NCI-H146 (cell line): ENCODE results near the gene GPR137.

Experiments used
- DNase-seq: peaks from one replicate; lab custom pipeline; 2025; lab: John Stamatoyannopoulos, UW

GPR137 gene

DNA sequence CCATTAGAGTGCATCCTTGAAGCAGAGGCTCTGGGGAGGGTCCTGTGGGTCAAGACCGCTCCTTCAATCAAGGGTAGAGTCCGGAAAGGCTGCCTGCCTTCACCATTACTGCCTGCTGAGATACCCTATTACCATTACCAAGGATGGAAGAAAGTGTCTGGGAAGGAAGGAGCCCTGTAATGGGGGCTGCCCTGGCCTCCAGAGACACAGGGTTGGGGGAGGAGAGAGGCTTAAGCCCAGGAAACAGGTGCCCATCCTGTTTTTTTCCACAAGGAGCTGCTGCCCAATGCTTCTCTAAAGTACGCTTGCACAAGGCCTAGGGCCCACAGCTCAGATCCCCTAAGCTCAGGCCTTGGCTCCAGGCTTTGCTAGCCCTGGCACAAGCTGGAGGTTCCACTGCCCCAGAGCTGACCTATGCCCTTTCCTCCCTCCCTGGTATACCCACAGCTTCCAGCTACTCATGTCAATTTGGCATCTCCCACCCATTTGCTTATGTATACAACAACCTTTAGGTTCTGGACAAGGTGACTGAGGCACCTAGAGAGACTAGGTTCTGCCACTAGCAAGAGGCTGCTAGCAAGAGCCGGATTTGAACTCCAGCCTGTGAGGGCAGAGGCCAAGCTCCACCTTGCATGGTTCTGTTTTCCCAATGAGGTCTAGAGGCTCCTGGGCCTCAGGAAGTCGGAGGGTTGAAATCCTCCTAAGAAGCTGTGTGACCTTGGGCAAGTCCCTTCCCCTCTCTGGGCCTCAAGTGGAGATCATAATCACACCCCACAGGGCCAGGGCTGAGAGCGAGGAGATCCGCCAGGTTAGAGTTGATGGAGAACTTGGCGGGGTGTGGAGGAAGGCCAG lies 35.9 kb upstream of the GPR137 start:
- no peak for DNase-seq

DNA sequence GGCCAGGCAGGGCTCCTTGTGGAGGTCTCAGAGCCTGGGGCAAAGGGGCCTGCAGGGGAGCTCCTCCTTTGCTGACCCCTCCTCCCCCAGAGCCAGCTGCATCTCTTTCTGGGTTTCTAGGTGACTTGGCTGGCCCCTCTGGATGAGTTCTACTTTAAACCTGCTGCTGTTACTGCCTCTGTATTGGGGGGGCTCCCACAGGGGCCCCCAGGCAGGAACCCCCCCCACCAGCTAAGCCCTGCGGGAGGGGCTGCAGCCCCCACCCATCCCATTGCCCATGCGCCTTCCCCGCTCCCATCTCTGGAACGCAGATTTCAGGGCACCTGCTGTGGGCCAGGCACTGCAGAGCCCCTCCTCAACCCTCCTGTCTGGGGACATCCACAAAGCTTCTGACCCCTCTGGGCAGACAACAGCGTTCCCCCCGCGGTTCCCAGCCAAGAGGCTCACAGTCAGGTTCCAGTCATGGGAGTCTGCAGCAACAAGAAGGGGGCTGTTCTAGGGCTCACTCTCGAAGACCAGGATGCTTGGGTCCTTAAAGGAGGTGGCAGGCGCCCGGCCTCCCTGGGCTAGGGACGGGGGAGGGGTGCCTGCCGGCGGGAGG lies 35.1 kb upstream of the GPR137 start:
- no peak for DNase-seq

DNA sequence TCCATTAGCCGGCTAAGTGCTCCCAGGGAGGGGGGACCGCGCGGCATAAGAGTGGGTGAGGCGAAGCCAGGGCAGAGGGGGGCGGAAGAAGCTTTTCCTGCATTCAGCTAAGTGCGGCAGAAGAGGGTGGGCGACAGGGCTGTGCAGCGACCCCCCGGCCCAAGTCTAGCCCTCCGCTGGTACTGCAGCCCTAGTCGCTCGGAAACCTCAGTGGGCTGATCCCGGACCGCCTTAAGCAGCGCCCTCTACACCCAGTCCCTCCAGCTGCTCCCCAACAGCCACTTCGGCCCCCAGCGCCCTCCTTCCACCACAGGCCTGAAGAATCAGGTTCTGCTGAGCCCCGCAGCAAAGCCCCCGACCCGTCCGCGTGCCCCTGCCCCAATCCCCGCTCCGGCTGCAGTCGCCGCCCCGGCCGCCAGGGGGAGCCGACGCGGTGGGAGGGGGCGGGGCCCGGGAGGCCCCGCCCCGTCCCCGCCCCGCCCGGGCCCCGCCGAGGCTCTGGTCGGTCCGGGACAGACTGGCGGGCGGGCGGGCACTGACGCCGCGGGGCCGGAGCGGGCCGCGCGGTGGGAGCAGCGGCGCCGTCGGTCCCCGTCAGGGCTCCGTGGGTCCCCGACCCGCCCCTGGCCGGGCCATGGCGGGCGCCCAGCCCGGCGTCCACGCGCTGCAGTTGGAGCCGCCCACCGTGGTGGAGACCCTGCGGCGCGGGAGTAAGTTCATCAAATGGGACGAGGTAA lies 34.5 kb upstream of the GPR137 start, which contains the start of gene PLCB3:
PLCB3 (plus strand) TSS at position 515 of the 737 bp plus-strand sequence; CDS start at position 635, 120 bp downstream.
- DNase-seq: peak; percentile 63

GRCh38 chr11:64251753-64252002 lies 34.0 kb upstream of the GPR137 start:
- DNase-seq: peak; percentile 30

DNA sequence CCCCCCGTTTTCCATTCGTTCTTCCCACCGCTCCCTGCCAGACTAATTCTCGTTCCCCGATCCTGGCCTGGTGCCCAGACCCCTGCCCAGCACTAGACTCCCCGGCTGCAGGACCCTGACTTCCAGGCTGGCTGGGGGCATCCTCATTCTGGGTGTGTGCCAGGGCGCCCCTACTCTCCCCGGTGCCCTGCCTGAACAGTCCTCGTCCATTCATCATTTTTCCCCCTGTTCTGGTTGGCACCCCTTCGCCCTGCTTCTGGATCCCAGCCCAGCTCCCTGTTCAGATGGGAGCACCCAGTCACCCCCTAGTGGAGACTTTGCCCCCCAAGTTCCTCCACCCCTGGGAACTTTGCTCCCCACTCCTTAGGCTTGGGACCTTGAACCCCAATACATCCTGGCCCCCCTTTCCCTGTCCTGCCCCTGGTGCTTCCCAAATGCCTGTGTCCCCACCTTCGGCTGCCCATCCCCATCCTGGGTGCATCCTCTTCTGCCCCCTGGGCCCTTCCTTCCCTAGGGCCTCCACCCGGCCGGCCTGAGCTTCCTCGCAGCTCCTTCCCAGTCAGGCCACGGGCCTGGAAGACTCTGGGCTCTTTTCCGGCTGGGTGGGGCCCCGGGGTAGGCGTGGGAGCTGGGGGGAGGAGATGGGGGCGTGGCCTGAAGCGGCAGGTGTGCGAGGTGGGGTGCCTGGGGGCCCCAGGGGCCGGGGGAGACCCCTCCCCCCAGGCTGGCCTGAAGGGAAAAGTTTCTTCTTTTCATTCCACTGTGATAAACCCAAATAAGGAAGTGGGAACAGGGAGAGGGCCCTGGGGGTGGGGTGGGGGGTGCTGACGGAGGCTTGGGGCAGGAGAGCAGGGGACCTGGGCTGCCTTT lies 33.4 kb upstream of the GPR137 start:
- peak; percentile 64 for DNase-seq

GRCh38 chr11:64253043-64253442 lies 32.6 kb upstream of the GPR137 start:
- no peak for DNase-seq

DNA sequence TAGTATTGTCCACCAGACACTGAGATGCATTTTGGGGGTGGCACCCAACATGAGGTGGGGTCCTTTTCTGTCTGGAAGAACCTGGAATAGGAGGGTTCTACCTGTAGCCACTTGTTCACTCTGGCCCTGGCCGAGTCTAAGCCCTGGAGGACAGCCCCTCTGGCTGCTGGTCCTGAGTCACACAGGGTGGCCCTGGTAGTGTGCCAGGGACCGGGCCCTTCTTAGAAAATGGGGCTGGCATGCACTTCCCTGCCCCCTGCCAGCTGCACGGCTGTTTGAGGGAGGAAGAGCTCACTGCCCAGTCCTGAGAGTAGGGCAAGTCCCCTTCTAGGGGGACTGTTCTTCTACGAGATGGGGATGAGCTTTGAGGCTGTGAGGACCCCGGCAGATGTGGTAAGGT lies 32.2 kb upstream of the GPR137 start:
- no peak for DNase-seq

- DNase-seq: no peak
These were observed 31.3 kb upstream of the GPR137 start for GRCh38 chr11:64254326-64254725.

DNA sequence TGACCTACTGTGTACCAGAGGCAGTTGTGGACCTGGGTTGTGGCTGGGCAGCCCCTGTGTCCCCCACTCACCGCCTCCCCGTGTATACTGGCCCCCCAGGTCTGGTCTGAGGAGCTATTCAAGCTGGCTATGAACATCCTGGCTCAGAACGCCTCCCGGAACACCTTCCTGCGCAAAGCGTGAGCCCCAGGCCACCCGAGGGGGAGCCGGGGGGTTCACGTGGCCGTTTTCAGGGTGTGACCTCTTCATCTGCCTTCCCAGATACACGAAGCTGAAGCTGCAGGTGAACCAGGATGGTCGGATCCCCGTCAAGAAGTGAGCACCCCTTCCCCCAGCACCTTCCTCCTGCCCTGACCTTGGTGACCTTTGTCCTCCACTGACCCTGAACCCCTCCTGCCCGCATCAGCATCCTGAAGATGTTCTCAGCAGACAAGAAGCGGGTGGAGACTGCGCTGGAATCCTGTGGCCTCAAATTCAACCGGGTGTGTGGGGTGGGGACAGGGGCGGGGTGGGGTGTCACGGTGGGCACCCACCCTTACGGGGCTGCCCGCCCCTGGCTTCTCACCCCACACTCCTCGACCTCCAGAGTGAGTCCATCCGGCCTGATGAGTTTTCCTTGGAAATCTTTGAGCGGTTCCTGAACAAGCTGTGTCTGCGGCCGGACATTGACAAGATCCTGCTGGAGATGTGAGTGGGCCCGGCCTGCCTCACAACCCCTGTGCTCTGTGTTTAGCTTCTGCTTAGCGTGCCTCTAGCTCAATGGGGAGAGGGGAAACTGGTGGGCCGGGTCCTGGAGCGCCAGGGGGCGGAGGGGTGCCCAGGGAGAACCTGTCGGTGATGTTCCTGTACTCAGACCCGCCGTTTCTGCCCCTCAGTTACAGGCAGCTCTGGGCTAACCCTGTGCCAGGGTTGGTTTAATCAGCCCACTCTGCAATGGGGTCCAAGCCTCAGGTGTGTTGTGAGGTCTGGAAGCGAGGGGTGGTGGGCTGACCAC lies 30.2 kb upstream of the GPR137 start:
- DNase-seq: no peak

DNA sequence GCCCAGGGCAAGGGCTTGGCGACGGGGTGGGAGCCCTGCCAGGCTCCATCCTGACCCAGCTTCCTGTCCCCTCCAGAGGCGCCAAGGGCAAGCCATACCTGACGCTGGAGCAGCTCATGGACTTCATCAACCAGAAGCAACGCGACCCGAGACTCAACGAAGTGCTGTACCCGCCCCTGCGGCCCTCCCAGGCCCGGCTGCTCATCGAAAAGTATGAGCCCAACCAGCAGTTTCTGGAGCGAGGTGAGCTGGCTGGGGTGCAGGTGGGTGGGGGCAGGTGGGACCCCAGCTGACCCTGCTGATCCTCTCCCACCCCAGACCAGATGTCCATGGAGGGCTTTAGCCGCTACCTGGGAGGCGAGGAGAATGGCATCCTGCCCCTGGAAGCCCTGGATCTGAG lies 29.3 kb upstream of the GPR137 start:
- DNase-seq: no peak

DNA sequence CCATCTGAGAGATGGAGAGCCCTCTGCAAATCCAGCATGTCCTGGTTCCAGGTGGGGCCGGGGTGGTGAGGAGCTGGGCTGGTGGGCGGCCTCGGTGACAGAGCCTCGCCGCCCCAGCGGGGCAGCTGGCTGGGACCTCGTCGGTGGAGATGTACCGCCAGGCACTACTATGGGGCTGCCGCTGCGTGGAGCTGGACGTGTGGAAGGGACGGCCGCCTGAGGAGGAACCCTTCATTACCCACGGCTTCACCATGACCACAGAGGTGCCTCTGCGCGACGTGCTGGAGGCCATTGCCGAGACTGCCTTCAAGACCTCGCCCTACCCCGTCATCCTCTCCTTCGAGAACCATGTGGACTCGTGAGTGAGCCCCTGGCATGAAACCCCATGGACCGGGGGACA lies 27.3 kb upstream of the GPR137 start:
- DNase-seq: no peak

GRCh38 chr11:64258946-64259532 lies 26.6 kb upstream of the GPR137 start:
- no peak for DNase-seq

GRCh38 chr11:64259533-64260067 lies 26.0 kb upstream of the GPR137 start:
- no peak for DNase-seq

- DNase-seq: no peak
These were observed 25.4 kb upstream of the GPR137 start for GRCh38 chr11:64260147-64260708.

DNA sequence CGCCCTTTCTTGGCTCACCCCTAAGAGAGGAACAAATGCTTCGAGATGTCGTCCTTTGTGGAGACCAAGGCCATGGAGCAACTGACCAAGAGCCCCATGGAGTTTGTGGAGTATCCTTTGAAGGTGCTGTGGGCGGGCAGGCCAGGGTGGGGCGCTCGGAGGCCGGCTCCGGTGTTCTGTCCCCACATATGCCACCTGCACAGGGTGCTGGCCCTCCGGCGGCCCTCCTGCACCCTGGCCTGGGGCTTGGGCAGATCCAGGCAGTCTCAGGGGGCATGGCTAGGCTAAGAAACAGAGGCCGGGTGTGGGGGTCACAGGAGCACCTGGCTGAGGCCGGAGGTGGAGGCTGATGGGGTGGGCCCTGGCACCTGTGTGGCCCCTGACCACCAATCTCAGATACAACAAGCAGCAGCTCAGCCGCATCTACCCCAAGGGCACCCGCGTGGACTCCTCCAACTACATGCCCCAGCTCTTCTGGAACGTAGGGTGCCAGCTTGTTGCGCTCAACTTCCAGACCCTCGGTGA lies 24.0 kb upstream of the GPR137 start:
- no peak for DNase-seq

DNA sequence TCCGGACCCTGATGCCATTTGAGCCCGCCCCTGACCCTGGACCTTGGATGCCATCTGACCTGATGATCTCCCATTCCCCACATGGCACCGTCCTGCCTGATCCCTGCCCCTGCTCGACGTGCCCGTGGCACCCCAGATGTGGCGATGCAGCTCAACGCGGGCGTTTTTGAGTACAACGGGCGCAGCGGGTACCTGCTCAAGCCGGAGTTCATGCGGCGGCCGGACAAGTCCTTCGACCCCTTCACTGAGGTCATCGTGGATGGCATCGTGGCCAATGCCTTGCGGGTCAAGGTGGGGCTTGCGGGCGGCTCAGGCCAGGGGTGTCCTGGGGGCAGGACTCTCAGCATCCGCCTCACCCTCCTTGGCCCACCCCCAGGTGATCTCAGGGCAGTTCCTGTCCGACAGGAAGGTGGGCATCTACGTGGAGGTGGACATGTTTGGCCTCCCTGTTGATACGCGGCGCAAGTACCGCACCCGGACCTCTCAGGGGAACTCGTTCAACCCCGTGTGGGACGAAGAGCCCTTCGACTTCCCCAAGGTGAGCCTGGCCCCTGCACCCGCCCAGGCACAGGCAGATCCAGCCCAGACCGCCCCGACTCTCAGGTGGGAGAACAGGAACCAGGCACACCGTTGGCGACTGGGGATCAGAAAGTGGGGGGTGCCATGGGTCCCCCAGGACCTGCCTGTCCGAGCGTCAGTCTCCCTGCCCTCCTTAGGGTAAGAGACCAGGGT lies 23.2 kb upstream of the GPR137 start:
- no peak for DNase-seq

DNA sequence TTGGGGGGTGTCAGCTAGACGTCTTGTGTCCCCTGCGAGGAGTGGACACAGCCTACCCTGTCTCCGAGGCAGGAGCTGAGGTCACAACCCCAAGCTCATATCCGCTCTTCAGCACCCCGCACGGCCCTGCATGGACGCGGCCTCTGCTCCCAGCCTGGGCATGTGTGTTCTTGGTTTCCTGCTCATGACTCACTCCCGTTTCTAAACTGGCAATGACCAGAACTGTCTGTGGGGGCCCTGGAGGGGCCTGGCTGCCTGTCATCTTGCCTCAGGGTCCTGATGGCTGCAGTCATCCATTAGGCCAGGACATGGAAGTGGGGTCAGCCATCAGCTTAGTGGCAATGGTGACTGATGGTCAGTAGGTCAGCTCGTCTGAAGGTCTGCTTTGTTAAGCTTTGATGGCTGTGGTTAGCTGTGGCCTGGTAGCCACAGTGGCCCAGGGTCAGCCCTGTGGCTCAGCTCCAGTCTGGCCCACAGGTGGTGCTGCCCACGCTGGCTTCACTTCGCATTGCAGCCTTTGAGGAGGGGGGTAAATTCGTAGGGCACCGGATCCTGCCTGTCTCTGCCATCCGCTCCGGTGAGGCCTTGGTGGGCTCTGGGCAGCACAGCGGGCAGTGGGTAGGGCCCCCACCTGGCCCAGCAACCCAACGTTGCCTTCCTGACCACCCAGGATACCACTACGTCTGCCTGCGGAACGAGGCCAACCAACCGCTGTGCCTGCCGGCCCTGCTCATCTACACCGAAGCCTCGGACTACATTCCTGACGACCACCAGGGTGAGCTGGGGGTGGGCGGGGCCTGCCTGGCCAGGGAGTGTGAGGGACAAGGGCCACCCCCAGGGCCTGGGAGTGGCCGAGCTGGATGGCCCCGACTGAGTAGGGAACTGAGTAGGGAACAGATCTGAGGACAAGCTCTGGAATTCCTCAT lies 22.4 kb upstream of the GPR137 start:
- DNase-seq: no peak

- DNase-seq: no peak
These were observed 21.7 kb upstream of the GPR137 start for GRCh38 chr11:64263947-64264317.
